GM12874 (cell line): Measurements from ENCODE around the gene PLGRKT.

Source experiments
- CTCF ChIP-seq: IDR thresholded peaks from 2 replicates; pipeline ENCODE4 v1.5.1; 2011; ENCODE audit warnings: low read depth, mild to moderate bottlenecking, control low read depth, low read length, moderate library complexity; ENCODE audit not compliant: insufficient read depth

The PLGRKT gene

GRCh38 chr9:5435912-5436311 lies 1.8 kb downstream of the PLGRKT start:
- TF ChIP-seq CTCF: no peak

GRCh38 chr9:5430912-5431311 lies 6.8 kb downstream of the PLGRKT start:
- TF ChIP-seq CTCF: no peak

- TF ChIP-seq CTCF: no peak
Observed at GRCh38 chr9:5429873-5430564, 7.7 kb downstream of the PLGRKT start.

- no peak for TF ChIP-seq CTCF
Observed at GRCh38 chr9:5428794-5429528, 8.8 kb downstream of the PLGRKT start.

- no peak for TF ChIP-seq CTCF
Observed at GRCh38 chr9:5428172-5428571, 9.6 kb downstream of the PLGRKT start.

GRCh38 chr9:5427005-5427404 lies 10.7 kb downstream of the PLGRKT start:
- TF ChIP-seq CTCF: no peak

- TF ChIP-seq CTCF: peak; percentile 41; the same call in 1 of the 2 replicates
Observed at GRCh38 chr9:5425006-5425628, 12.6 kb downstream of the PLGRKT start.
